ENCODE results near the gene STAT5B. TPM values are rescaled to one million over a fixed set of nuclear protein-coding genes. Genes with fewer than 3 reads are reported as not detected.
"Not testable (repeated sequence)": the region's sequence is repeated elsewhere in the genome, so short reads cannot be mapped to it uniquely, and the experiment has no call there.

The STAT5B gene
- total RNA-seq, 1 donor from 2014 or later: 35.6 TPM

DNA sequence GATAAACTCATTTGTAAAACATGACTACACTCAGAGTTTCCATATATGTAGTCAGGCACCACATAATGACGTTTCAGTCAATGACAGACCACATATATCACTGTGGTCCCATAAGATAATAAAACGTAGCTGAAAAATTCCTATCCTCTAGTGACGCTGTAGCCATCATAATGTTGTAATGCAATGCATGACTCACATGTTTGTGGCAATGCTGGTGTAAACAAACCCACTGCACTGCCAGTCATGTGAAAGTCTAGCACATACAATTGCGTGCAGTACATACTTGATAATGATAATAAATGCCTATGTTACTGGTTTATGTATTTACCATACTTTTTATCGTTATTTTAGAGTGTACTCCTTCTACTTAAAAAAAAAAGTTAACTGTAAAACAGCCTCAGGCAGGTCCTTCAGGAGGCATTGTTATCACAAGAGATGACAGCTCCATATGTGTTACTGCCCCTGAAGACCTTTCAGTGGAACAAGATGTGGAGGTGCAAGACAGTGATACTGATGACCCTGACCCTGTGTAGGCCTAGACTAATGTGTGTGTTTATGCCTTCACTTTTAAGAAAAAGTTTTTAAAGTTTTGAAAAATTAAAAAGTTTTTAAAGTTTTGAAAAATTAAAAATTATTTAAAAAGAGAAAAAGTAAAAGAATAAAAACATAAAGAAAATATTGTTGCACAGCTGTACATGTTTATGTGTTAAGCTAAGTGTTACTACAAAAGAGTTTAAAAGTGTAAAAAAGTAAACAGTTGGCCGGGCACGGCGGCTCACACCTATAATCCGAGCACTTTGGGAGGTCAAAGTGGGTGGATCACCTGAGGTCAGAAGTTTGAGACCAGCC, 9.0 kb downstream of the STAT5B start:
- DNase-seq: no peak

DNA sequence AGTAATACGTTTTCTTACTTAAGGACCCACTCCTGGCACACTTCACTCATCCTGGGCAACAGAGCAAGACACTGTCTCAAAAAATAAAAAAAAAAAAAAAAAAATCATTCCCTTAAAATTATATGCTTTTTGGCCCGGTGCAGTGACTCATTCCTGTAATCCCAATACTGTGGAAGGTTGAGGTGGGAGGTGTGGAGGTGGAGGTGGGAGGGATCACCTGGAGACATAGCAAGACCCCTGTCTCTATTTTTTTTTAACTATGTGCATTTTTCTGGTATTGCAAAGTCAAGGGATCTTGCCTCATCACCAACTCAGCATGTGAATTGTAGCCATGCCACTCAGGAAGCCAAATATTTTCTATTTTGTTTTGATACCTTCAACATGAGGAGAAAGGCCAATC, 9.7 kb downstream of the STAT5B start:
- no peak for DNase-seq

DNA sequence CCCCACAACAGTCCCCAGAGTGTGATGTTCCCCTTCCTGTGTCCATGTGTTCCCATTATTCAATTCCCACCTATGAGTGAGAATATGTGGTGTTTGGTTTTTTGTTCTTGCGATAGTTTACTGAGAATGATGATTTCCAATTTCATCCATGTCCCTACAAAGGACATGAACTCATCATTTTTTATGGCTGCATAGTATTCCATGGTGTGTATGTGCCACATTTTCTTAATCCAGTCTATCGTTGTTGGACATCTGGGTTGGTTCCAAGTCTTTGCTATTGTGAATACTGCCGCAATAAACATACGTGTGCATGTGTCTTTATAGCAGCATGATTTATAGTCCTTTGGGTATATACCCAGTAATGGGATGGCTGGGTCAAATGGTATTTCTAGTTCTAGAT, 11.8 kb downstream of the STAT5B start:
- not testable (repeated sequence) for DNase-seq

DNA sequence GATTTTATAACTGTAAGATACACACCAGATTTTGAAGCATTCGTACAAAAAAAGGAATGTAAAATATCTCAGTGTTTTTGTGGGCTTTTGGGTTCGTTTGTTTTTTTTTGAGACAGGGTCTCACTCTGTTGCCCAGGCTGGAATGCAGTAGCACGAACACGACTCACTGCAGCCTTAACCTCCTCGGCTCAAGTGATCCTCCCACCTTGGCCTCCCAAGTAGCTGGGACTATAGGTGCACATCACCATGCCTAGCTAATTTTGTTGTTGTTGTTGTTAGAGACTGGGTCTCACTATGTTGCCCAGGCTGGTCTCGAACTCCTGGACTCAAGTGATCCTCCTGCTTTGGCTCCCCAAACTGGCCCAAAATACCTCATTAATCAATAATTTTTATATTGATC, 15.9 kb downstream of the STAT5B start:
- no peak for DNase-seq

DNA sequence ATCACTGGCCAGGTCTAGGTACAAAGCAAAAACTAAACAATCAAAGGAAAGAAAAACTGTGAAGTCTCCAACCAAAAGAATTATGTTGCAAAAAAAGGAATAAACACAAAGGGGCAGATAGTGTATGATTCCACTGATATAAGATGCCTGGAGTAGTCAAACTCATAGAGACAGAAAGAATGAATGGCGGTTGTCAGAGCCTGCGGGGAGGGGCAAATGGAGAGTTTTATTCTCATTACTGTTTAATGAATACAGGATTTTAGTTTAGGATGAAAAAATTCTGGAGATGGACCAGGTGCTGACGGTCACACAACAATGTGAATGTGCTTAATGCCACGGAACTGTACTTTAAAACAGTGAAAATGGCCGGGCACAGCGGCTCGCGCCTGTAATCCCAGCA, 20.7 kb downstream of the STAT5B start:
- DNase-seq: no peak

DNA sequence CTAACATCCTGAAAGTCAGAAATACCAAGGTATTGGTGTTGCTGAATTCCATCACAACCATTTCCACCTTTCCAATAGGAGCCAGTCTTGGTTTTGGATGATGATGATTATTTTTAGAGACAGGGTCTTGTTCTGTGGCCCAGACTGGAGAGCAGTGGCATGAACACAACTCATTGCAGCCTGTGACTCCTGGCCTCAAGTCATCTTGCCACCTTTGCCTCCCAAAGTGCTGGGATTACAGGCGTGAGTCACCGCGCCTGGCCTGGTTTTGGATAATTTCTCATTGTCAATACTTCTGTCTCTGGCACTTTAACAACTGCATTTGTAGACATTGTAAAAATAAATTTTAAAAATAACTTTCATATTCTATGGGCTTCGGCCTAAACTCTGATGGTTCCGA, 22.6 kb downstream of the STAT5B start:
- DNase-seq: no peak

DNA sequence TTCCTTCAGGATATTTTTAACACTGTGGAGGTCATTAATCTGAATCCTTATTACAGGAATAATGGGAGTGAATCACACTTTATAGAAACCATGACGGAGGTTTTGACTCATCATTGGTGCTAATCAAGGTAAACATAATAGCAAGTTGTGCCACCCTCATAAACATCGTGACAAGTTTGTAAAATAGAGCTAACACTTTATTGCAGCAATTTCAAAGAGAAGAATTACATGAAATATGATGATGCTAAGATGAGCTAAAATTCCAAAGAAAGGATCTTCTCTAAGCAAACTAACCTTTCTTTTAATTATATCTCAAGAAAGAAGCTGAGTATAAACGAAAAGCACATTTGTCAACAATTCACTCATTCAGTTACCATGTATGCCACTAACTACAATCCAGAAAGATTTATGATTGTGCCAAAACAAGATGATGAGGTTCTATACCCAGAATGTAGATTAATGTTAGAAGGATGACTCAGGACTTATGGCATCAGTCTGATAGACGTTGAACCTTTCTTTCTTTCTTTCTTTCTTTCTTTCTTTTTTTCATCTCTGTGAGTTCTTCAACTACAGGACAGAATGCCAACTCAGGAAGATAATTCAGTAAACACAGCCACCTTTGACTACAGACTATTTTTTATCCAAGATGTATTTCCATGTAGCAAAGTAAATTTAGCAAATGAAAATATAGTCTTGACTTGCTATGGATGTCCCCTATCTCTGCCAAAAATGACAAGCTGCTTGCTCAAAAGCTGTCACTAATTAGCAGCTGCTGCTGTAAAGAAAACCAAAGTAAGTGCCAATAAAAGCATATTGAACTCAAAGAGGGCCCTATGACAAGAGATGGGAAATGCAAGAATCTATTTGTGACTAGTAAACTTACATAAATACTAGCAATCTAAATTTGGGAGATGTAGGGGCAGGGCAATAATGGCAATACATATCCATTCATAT, 23.3 kb downstream of the STAT5B start:
- peak; percentile 73 for DNase-seq

DNA sequence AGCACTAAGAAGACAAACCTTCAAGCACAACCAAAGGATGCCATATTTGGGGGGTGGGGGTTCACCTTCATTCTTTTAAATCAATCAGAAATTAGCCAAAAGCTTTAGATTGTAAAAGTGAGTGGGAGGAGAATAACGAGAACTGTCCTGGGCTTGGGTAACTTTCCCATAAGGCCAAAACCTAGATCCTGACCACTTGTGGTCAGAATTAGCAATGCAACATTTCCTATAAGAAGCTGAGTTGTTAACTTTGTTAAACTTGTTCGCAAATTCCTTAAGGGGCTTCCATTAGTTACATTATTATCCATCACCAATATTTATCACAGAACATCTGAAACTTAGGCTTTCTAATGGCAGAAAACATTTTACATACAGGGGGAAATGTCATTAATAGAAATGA, 25.1 kb downstream of the STAT5B start:
- no peak for DNase-seq

DNA sequence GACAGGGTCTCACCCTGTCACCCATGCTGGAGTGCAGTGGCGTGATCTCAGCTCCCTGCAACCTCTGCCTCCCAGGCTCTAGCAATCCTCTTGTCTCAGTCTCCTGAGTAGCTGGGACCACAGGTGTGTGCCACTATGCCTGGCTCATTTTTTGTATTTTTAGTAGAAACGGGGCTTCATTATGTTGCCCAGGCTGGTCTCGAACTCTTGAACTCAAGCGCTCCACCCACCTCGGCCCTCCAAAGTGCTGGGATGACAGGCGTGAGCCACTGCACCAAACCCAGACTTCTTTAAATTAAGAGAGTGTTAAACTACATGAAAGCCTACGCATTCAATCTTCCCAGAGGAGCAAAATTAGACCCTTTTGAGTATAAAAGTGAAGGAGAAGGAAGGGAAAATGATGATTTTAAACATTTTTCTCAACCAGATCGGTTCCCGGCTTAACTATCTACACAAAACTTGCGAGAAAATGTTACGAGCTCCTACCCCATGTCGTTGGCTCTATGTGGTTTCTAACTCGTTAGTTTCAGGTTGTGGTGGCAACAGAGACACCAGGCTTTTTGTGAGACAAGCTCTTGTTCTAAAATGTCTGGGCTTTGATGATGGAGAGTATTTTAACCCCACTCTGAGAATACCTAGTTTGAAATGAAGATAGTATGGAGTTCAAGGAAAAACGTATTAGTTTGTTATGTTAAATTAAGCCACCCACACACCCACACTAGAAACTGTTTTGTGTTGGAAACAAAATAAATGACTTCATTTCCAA, 26.3 kb downstream of the STAT5B start:
- DNase-seq: no peak

DNA sequence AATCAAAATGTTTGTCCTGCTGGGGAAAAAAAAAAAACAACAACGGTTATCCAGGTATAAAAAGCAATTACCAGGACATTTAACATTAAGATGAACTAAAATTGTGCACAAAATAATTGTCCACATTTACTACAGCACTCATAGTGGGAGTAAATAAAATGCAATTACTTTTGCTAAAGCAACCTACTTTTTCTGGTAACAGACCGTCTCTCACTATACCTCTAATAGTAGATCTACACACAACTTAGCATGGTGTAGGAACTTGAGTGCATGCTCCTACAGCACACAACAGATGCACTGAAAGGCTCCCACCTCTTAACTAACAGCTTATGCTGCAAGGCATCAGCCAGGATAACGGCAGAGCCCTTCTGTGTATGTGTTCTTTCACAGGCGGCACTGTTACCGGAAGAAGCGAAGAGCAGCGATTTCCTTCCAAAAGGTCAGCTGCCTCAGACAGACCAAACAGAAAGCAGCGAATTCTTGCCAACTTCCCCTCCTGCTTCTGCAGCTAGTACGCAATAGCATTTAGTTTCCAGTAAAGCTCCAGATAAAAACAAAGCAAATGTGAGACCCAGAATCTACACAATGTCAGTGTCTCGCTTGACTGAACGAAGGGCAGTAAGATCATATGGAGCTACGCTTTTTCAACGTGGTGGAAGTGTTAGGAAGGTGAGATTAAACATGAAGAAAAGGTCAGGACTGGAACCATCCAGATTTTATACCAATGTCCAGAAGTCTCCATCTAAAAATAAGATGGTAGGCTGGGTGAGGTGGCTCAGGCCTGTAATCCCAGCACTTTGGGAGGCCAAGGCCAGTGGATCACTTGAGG, 27.6 kb downstream of the STAT5B start:
- DNase-seq: peak; percentile 92

DNA sequence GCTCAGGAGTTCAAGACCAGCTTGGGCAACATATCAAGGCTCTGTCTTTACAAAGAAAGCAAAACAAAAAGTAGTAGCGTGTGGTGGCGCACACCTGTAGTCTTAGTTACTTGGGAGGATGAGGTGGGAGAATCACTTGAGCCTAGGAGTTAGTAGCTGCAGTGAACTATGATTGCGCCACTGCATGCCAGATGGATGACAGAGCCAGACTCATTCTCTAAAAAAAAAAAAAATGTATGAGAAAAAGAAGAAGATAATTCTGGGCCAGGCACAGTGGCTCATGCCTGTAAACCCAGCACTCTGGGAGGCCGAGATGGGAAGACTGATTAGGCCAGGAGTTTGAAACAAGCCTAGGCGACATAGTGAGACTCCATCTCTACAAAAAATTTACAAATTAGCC, 28.5 kb downstream of the STAT5B start:
- no peak for DNase-seq

DNA sequence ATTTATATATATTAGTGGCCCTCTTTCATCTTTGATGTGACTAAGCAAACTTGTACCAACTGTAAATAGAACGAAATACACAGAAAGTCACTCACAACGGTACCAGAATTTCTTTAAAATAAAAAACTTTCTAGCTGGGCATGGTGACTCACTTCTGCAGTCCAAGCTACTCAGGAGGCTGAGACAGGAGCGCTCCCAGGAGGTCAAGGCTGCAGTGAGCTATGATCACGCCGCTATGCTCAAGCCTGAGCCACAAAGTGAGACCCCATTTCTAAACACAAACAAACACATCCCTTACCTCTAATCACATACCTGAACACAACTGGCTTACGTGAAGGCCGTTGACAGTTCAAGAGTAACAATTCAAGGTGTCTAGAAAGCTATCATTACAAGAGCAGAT, 29.7 kb downstream of the STAT5B start:
- DNase-seq: no peak

DNA sequence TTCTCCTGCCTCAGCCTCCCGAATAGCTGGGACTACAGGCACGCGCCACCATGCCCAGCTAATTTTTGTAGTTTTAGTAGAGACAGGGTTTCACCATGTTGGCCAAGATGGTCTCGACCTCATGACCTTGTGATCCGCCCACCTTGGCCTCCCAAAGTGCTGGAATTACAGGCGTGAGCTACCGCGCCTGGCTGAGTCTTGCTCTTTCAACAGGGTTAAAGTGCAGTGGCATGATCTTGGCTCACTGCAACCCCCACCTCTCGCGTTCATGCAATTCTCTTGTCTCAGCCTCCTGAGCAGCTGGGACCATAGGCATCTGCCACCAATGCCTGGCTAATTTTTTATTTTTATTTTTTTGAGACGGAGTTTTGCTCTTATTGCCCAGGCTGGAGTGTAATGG, 31.0 kb downstream of the STAT5B start:
- not testable (repeated sequence) for DNase-seq

DNA sequence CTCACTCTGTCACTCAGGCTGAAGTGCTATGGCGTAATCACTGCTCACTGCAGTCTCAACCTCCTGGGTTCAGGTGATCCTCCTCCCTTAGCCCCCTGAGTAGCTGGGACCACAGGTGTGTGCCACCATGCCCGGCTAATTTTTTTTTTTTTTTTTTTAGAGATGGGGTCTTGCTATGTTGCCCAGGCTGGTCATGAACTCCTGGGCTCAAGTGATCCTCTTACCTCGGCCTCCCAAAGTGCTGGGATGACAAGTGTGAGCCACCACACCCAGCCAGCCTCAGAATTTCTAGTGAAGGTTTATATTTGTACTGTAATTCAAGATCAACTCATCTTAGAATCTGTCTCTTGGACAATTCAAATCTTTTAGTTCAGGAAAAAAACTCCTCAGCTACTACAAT, 32.1 kb downstream of the STAT5B start:
- DNase-seq: not testable (repeated sequence)

DNA sequence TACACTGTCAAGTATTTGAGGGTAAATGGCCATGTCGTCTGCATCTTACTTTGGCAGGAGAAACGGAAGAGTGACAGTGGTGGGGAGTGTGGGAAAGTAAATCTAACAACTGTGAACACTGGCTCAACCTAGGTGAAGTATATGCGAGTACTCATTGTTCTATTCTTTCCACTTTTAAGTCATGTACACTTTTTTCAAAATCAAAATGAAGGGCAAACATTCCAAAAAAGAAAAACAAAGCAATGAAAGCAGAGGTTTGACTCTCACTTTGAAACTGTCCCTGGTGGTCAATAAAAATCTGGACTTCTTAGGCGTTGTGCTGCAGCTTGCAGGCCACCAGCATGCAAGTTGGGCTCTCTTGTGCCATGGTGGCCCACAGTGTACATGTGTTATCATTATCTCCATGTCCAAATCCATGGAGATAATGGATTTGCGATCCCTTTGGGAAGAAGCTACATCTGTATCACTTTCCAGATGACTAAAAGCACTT, 32.7 kb downstream of the STAT5B start:
- DNase-seq: no peak

DNA sequence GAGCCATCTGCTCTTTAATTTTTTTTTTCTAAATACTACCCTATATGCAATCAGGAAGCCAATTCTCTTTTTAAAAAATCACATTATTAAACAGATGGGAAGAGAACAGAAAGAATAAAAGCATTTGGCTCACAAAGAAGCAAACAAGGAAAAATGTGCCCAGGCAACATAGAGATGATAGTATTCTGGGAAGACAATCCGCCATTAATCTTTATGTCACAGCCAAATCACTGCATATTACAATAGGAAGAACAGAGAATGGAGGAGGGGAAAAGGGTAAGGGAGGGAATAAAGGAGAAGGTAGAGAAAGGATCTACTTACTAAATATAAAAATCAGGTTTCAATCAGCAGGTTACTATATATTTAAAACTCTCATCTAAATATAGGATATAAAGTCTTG, 34.3 kb downstream of the STAT5B start:
- DNase-seq: no peak

DNA sequence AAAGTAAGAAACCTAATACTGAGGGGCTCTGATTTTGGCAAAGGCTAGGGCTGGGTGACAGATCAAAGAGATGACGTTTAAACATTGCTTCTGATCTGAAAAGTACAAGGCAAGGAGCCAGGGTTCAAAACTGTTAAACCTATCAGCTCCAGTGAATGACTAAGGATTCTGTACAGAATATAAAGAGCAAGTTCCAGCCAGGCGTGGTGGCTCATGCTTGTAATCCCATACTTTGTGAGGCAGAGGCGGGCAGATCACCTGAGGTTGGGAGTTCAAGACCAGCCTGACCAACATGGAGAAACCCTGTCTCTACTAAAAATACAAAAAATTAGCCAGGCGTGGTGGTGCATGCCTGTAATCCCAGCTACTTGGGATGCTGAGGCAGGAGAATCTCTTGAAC, 35.3 kb downstream of the STAT5B start:
- not testable (repeated sequence) for DNase-seq

DNA sequence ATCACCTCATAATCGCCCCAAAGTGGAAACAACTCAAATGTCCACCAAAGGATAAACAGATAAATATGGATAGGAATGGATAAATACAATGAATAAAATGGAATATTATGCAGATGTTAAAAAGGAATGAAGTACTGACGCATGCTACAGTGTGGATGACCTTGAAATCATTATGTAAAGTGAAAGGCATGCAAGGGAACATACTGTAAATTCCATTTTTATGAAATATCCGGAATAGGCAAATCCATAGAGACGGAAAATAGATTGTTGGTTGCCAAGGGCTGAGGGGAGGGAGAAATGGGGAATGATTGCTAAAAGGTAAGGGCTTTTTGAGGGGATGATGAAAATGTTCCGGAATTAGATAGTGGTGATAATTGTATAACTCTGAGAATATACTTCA, 36.0 kb downstream of the STAT5B start:
- no peak for DNase-seq

DNA sequence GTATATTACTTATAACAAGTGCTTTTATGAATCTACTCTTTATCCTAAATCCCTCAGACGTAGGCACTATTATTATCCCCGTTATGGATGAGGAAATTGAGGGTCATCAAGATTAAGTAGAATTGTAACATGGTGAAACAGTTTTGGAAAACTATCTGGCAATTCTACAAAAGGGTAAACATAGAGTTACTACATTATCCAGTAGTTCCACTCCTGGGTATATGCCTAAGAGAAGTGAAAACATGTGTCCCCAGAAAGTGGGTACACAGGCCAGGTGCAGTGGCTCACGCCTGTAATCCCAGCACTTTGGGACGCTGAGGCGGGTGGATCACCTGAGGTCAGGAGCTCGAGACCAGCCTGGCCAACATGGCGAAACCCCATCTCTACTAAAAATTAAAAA, 36.6 kb downstream of the STAT5B start:
- DNase-seq: not testable (repeated sequence)

DNA sequence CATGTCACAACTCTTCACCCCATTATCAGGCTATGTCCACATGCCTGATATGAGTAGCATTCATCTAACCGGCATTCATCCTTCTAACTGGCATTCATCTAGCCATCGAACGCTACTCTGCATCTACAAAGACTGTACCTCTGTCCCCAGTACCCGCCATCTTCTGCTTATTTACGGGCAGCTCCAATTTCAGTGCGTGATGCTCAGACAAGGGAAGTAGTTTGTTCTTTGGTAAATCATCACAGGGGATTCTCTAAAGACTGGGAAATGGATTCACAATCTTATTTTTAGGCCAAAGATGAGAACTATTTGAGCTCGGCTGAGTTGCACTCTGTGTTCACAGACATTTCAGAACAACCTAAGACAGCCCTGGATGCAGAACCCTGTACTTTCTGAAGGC, 39.4 kb downstream of the STAT5B start:
- no peak for DNase-seq

DNA sequence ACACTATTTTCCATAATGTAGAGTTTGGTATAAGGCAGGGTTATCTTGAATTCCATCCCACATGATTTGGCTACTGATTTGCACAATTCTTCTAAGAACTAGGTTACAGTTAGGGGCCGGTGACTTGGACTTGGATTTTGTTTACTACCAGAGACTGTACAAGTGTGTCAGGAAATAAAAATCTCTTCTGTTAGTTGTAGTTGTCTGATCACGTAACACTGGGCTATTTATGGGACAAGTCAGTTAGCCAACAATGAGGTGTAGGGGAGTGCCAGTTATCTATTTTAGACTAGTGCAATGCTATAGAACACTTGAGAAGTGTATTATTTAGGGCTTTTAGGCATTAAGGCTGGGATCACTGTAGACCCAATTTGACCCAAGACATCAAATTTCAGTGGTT, 42.2 kb downstream of the STAT5B start:
- DNase-seq: no peak

Data from skin of body (tissue), 2 donors.